Omental fat pad (tissue), 4 donors: ENCODE data around the gene EVI5. TPM values are rescaled to one million over a fixed set of nuclear protein-coding genes. Genes with fewer than 3 reads are reported as not detected.

ENCODE experiments used
- ATAC-seq: fragments of 150-250 bp; one replicate; pipeline ENCODE4 v1.9.1; 2016; ENCODE audit warnings: mild to moderate bottlenecking, moderate library complexity; ENCODE audit not compliant: low FRiP score
- DNase-seq: peaks from one replicate; pipeline ENCODE4 v3.0.0-alpha.2; 2019; ENCODE audit warnings: low spot score
- total RNA-seq, 4 donors: library from RNA; depleted of rRNA; stranded (reverse); fragments of >200 nt; gene quantifications; one replicate each; pipeline ENCODE4 v1.1.0, GENCODE V29; 2016
- TF ChIP-seq, protein P1 (sequence below), 3 donors: fragments of 450-650 bp; IDR thresholded peaks; one replicate each; pipeline ENCODE4 v1.5.1; 2016 to 2017; ENCODE audit warnings: antibody characterized with exemption in 3 of 3, mild to moderate bottlenecking in 3 of 3, moderate library complexity in 2 of 3

EVI5 gene
- total RNA-seq, 4 donors from 2014 or later = 25.9 to 38.3 (median 30.7) TPM

DNA sequence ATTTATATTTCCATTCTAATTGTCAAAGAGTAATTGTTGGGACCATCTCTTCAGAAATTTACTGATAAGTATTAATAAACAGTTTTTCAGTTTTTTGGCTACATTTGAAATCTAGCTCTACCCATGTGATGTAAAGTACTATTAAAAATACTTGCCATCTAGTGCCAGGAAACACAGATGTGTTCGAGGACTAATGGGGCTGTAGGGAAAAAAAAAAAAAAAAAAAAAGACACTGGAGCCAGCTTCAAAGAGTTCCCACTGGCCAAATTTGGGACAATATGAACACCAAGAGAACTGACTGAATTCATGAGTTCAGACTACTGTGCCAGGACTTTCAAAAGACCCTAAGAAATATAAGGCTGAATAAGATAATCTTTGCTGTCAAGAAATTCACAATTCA is 233.0 kb downstream of the EVI5 start:
- no peak for ATAC-seq
- no peak for DNase-seq
- TF ChIP-seq, protein P1, sequence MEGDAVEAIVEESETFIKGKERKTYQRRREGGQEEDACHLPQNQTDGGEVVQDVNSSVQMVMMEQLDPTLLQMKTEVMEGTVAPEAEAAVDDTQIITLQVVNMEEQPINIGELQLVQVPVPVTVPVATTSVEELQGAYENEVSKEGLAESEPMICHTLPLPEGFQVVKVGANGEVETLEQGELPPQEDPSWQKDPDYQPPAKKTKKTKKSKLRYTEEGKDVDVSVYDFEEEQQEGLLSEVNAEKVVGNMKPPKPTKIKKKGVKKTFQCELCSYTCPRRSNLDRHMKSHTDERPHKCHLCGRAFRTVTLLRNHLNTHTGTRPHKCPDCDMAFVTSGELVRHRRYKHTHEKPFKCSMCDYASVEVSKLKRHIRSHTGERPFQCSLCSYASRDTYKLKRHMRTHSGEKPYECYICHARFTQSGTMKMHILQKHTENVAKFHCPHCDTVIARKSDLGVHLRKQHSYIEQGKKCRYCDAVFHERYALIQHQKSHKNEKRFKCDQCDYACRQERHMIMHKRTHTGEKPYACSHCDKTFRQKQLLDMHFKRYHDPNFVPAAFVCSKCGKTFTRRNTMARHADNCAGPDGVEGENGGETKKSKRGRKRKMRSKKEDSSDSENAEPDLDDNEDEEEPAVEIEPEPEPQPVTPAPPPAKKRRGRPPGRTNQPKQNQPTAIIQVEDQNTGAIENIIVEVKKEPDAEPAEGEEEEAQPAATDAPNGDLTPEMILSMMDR (IDR thresholded peaks at IDR 0.05) = no peak

DNA sequence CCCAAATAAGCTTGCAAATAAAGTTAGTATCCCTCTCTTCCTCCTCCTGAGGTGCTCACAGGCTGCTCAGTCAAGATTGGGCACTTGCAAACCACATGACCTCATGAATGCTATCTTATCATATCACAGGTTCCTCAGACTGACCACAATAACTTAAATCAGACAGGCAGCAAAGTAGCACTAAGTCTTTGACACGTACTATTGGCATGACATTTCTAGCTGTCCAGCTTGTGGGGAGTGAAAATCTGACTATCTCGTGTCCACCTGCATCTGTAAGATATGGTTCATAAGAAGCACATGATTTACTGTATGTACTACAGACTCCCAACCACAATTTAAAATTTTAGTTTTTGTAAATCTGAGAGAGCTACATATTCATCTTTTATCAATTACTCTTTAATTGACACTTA is 240.1 kb downstream of the EVI5 start:
- ATAC-seq (no peak), DNase-seq (no peak)
- TF ChIP-seq, protein P1 (IDR thresholded peaks at IDR 0.05) = no peak

DNA sequence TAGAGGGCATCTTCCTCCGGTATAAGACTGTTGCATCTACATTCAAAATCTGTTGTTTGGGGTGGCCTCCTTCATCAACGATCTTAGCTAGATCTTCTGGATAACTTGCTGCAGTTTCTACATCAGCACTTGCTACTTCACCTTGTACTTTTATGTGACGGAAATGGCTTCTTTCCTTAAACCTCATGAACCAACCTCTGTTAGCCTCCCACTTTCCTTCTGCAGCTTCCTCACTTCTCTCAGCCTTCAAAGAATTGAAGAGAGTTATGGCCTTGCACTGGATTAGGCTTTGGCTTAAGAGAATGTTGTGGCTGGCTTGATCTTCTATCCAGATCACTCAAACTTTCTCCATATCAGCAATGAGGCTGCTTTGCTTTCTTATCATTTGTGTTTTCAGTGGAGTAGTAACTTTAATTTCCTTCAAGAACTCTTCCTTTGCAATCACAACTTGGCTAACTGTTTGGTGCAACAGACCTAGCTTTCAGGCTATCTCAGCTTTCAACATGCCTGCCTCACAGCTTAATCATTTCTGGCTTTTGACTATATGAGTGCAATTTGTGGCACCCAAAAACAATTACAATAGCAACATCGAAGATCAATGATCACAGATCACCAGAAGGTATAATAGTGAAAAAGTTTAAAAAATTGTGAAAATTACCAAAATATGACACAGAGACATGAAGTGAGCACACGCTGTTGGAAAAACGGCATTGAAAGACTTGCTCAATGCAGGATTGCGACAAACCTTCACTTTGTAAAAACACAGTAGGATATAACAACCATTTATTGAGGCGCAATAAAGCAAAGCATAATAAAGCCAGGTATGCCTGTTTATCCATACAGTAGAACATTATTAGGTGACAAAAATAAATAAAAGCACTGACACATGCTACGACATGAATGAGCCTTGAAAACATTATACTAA is 241.5 kb downstream of the EVI5 start:
- ATAC-seq (no peak), DNase-seq (no peak)
- TF ChIP-seq, protein P1 (IDR thresholded peaks at IDR 0.05) = no peak

DNA sequence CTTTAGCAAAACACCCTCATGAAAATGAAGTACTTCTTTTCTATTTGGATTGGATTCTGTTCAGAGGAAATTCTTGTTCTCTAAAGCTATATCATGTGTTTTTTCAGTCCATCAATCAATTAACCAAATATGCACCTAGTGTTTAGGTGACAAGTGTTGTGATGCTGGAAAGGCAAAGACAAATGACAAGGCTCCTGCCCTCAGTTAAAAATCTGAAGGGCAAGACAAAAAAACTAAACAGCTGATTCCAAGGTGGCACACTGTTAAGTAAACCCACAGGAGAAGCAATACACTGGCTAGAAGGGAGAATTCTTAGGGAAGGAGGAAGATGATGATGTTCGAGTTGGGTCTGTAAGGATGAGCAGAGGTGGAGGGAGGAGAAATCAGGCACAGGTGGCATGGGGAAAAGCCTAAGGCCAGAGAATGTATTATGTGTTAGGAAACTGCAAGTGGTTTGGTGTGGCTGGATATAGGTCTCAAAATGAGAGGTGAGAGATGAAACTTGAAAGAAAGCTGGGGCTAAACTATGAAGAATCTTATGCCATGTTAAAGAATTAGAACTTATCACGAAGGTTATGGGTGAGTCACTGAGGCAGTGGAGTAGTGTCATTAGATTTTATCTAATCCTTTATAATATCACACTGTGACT is 246.4 kb downstream of the EVI5 start:
- TF ChIP-seq, protein P1 (IDR thresholded peaks at IDR 0.05) = no peak
- DNase-seq (no peak), ATAC-seq (no peak)

DNA sequence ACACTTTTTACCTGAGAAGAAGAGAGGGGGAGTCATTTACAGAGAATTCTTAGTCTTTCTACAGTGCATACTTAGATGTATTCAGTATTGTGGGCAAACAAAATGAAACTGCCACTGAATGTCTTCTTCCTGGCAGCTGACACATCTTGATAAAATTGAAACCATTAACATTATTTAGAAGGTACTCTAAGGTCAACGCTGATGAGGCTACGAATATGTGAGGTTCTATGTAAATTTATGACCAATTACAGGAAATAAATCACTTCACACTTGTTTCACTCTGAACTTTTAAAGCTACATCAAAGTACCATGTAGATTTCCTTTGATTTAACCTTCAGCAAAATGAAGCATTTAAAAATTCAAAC is 246.9 kb downstream of the EVI5 start:
- DNase-seq (no peak), ATAC-seq (no peak)
- TF ChIP-seq, protein P1 (IDR thresholded peaks at IDR 0.05) = no peak

DNA sequence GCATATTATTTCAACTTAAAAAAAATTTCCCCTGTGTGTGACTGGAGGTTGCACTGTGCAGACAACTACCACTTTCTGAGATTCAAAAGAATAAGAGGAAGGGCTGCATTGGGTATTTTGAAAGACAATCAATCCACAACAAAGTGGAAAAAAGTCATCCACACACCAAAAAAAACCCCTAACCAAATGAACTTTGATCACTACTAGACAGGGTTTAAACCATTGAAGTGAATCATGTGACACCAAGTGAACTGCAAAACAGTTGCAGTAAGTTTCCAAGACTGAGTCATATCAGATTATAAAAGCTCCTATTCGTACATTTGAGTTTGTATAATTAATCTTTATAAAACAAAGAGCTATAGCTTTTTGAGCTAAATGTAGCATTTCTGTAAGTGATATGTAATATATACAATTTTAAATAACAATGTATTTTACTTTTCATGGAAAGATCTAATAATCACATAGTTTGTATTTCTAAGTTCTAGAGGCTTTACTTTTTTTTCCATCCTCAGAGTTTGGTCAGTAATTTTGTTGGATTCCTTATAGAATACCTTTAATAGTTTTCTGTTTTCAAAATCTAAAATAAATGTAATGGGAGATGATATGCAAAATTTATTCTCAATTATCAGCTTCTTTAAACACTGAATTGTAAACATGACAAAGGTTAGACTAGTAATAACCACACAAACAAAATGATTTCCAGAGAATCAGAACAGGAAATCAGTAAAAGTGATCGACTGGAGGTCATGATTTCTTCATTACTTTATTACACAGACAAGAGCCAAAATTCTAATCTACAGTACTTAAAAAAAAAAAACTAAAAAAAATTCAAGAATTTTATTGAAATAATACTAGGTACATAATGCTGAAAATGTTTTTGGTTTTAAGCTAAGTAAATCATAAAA is 247.7 kb downstream of the EVI5 start:
- TF ChIP-seq, protein P1 (IDR thresholded peaks at IDR 0.05) = no peak
- ATAC-seq (no peak), DNase-seq (no peak)
